H1 (cell line): ENCODE data around the gene EXT2. TPM values are rescaled to one million over a fixed set of nuclear protein-coding genes. Genes with fewer than 3 reads are reported as not detected.

ENCODE experiments used
- CTCF ChIA-PET: fragments of 300-600 bp; sonication (Branson Sonifier 250); formaldehyde crosslinking; loops from one replicate; lab custom pipeline; 2021; ENCODE audit not compliant: partially characterized antibody; lab: Charles Lee
- POLR2A ChIA-PET: fragments of 300-600 bp; sonication (Branson Sonifier 250); formaldehyde crosslinking; loops from one replicate; lab custom pipeline; 2021; ENCODE audit warnings: inconsistent platforms; ENCODE audit not compliant: partially characterized antibody; lab: Charles Lee
- DNase-seq, 2 experiments: peaks; one replicate each; pipeline versions ENCODE4 v3.0.0 to v3.0.0-alpha.2; 2010 to 2022; ENCODE audit warnings: low spot score in 2 of 2, low read depth in 1 of 2, mixed read lengths in 1 of 2
- FAIRE-seq: peaks from 2 replicates; lab custom pipeline; 2011; peaks lifted over from hg19 to GRCh38; lab: Jason Lieb, UNC
- H2AFZ ChIP-seq: 2 replicates; pipeline ENCODE4 v1.8.1; 2012; ENCODE audit warnings: low read length, inconsistent platforms
- H2AK5ac ChIP-seq: 2 replicates; pipeline ENCODE4 v1.6.1; 2013; ENCODE audit warnings: low read depth, low read length
- H2BK120ac ChIP-seq: replicated peaks from 2 replicates; pipeline ENCODE3; 2013; ENCODE audit warnings: low read depth, low read length, inconsistent platforms
- H2BK12ac ChIP-seq: 2 replicates; pipeline ENCODE4 v1.6.1; 2013; ENCODE audit warnings: low read depth, low read length
- H2BK15ac ChIP-seq: 2 replicates; pipeline ENCODE4 v1.6.1; 2013; ENCODE audit warnings: low read length
- H2BK20ac ChIP-seq: 2 replicates; pipeline ENCODE4 v1.6.1; 2013; ENCODE audit warnings: low read length
- H2BK5ac ChIP-seq: 2 replicates; pipeline ENCODE4 v1.6.1; 2013; ENCODE audit warnings: low read depth, low read length
- H3K14ac ChIP-seq: 2 replicates; pipeline ENCODE4 v1.6.1; 2013; ENCODE audit warnings: inconsistent platforms; ENCODE audit not compliant: insufficient read length
- H3K18ac ChIP-seq: 2 replicates; pipeline ENCODE4 v1.6.1; 2013; ENCODE audit warnings: low read length; ENCODE audit errors: extremely low read depth
- H3K23ac ChIP-seq: 2 replicates; pipeline ENCODE4 v1.6.1; 2013; ENCODE audit warnings: inconsistent platforms; ENCODE audit not compliant: insufficient read length
- H3K23me2 ChIP-seq: 2 replicates; pipeline ENCODE4 v1.6.1; 2013; ENCODE audit warnings: low read depth, low read length
- H3K27ac ChIP-seq: 2 replicates; pipeline ENCODE4 v1.6.1; 2011; ENCODE audit warnings: low read depth, low read length, inconsistent platforms
- H3K27me3 ChIP-seq, 4 experiments: replicated peaks in 1 of 4; 1 replicate in 1 of 4; 2 replicates in 3 of 4; pipeline versions ENCODE4 v1.6.1 to v1.8.1; 2011 to 2013; ENCODE audit warnings: low read length in 3 of 4, mild to moderate bottlenecking in 3 of 4, inconsistent platforms in 2 of 4, mixed read lengths in 2 of 4, moderate library complexity in 1 of 4; ENCODE audit not compliant: control insufficient read depth in 3 of 4, insufficient read depth in 3 of 4; ENCODE audit errors: extremely low read depth in 1 of 4
- H3K36me3 ChIP-seq, 4 experiments: 2 replicates each; pipeline versions ENCODE4 v1.6.1 to v1.8.1; 2011 to 2013; ENCODE audit warnings: mild to moderate bottlenecking in 4 of 4, low read length in 3 of 4, moderate library complexity in 2 of 4, control low read depth in 1 of 4, inconsistent platforms in 1 of 4; ENCODE audit not compliant: insufficient read depth in 4 of 4, control insufficient read depth in 2 of 4
- H3K4ac ChIP-seq: replicated peaks from 2 replicates; pipeline ENCODE3; 2013; ENCODE audit warnings: low read length, low read depth, mixed read lengths, inconsistent platforms; ENCODE audit not compliant: insufficient read length
- H3K4me1 ChIP-seq, 4 experiments: replicated peaks in 1 of 4; 1 replicate in 1 of 4; 2 replicates in 3 of 4; pipeline versions ENCODE4 v1.6.1 to v1.8.1; 2011 to 2013; ENCODE audit warnings: low read length in 3 of 4, inconsistent platforms in 2 of 4, mixed read lengths in 1 of 4; ENCODE audit not compliant: insufficient read depth in 4 of 4, control insufficient read depth in 3 of 4
- H3K4me2 ChIP-seq, 2 experiments: 2 replicates each; pipeline versions ENCODE4 v1.6.1 to v1.8.1; 2011 to 2013; ENCODE audit warnings: low read depth in 2 of 2, low read length in 2 of 2, control low read depth in 1 of 2, inconsistent platforms in 1 of 2, mild to moderate bottlenecking in 1 of 2; ENCODE audit not compliant: insufficient read depth in 1 of 2
- H3K4me3 ChIP-seq, 4 experiments: fragments of 200-600, 300-600 bp in 1 of 4; sonication (generic), shearing (Covaris generic), sonication (Bioruptor Twin) in 1 of 4; 2 replicates each; pipeline versions ENCODE4 v1.5.1 to v1.8.1; 2011 to 2016; ENCODE audit warnings: low read length in 4 of 4, low read depth in 3 of 4, control low read depth in 2 of 4, inconsistent platforms in 2 of 4, mild to moderate bottlenecking in 2 of 4, mixed read lengths in 1 of 4, moderate library complexity in 1 of 4; ENCODE audit not compliant: insufficient read depth in 2 of 4; ENCODE audit errors: extremely low read depth in 1 of 4
- H3K56ac ChIP-seq: replicated peaks from 2 replicates; pipeline ENCODE3; 2013; ENCODE audit warnings: low read depth, mild to moderate bottlenecking, mixed read lengths, low read length, inconsistent platforms; ENCODE audit not compliant: insufficient read length
- H3K79me1 ChIP-seq: 2 replicates; pipeline ENCODE4 v1.6.1; 2013; ENCODE audit warnings: low read depth, low read length, control low read depth
- H3K79me2 ChIP-seq, 2 experiments: 2 replicates each; pipeline versions ENCODE4 v1.6.1 to v1.8.1; 2012 to 2013; ENCODE audit warnings: low read length in 2 of 2, mild to moderate bottlenecking in 2 of 2, inconsistent platforms in 1 of 2; ENCODE audit not compliant: insufficient read depth in 2 of 2, control insufficient read depth in 1 of 2
- H3K9ac ChIP-seq, 4 experiments: replicated peaks in 1 of 4; 1 replicate in 1 of 4; 2 replicates in 3 of 4; pipeline versions ENCODE4 v1.6.1 to v1.8.1; 2011 to 2013; ENCODE audit warnings: low read depth in 3 of 4, low read length in 3 of 4, control low read depth in 2 of 4, mild to moderate bottlenecking in 2 of 4, moderate library complexity in 2 of 4, inconsistent platforms in 1 of 4; ENCODE audit errors: extremely low read depth in 1 of 4
- H3K9me3 ChIP-seq, 2 experiments: 2 replicates each; pipeline versions ENCODE4 v1.6.1 to v1.8.1; 2012 to 2013; ENCODE audit warnings: mild to moderate bottlenecking in 2 of 2, moderate library complexity in 2 of 2, control low read depth in 1 of 2, inconsistent platforms in 1 of 2, low read depth in 1 of 2, low read length in 1 of 2, mixed read lengths in 1 of 2; ENCODE audit not compliant: insufficient read depth in 2 of 2
- H4K20me1 ChIP-seq, 2 experiments: replicated peaks in 1 of 2; 2 replicates each; pipeline versions ENCODE3 to v1.8.1; 2011 to 2013; ENCODE audit warnings: inconsistent platforms in 2 of 2, low read length in 2 of 2, mild to moderate bottlenecking in 1 of 2; ENCODE audit not compliant: insufficient read depth in 2 of 2, control insufficient read depth in 1 of 2
- H4K5ac ChIP-seq: 2 replicates; pipeline ENCODE4 v1.6.1; 2013; ENCODE audit warnings: low read length, low read depth, mixed read lengths, inconsistent platforms; ENCODE audit not compliant: insufficient read length
- H4K8ac ChIP-seq: 2 replicates; pipeline ENCODE4 v1.8.0; 2013; ENCODE audit warnings: mild to moderate bottlenecking, moderate library complexity, low read length, inconsistent platforms; ENCODE audit not compliant: insufficient read depth; ENCODE audit errors: extremely low read depth
- H4K91ac ChIP-seq: replicated peaks from 2 replicates; pipeline ENCODE3; 2013; ENCODE audit warnings: low read length, mixed read lengths, inconsistent platforms; ENCODE audit not compliant: insufficient read length
- ASH2L ChIP-seq: fragments of 200-600, 300-600 bp; sonication (generic); IDR thresholded peaks from one replicate; pipeline ENCODE4 v1.7.1; 2017; ENCODE audit warnings: low read length
- E2F6 ChIP-seq: IDR thresholded peaks from 2 replicates; pipeline ENCODE4 v1.6.1; 2012; ENCODE audit warnings: inconsistent platforms
- GTF2F1 ChIP-seq: IDR thresholded peaks from 2 replicates; pipeline ENCODE4 v1.6.1; 2012; ENCODE audit warnings: low read depth, low read length, improper control_type of control experiment, borderline replicate concordance
- MAFK ChIP-seq: IDR thresholded peaks from 2 replicates; pipeline ENCODE4 v1.6.1; 2012; ENCODE audit warnings: low read depth, mild to moderate bottlenecking, improper control_type of control experiment, low read length
- SIRT6 ChIP-seq: IDR thresholded peaks from one replicate; pipeline ENCODE4 v1.7.1; 2012; ENCODE audit warnings: low read length, inconsistent platforms
- SIX5 ChIP-seq: IDR thresholded peaks from 2 replicates; pipeline ENCODE4 v1.6.1; 2011; ENCODE audit warnings: mild to moderate bottlenecking, low read depth, low read length
- SP1 ChIP-seq: IDR thresholded peaks from 2 replicates; pipeline ENCODE4 v1.6.1; 2011; ENCODE audit warnings: low read depth, low read length
- USF2 ChIP-seq: IDR thresholded peaks from 2 replicates; pipeline ENCODE4 v1.6.1; 2011; ENCODE audit warnings: low read length, improper control_type of control experiment
- ZNF274 ChIP-seq: IDR thresholded peaks from 2 replicates; pipeline ENCODE4 v1.7.0; 2012; ENCODE audit warnings: low read length, borderline replicate concordance; ENCODE audit errors: extremely low read depth
- WGBS, 2 experiments: shearing (Covaris generic) in 1 of 2; methylation state at CpG; one replicate each; pipeline versions ENCODE4 v1.1.6 to v1.1.7; 2013 to 2015; ENCODE audit warnings: low lambda C conversion rate in 2 of 2, mixed read lengths in 2 of 2, inconsistent platforms in 1 of 2, low coverage in 1 of 2, missing lambda C conversion rate in 1 of 2; ENCODE audit not compliant: insufficient replicate concordance in 2 of 2, insufficient coverage in 1 of 2, insufficient read length in 1 of 2; ENCODE audit errors: extremely low coverage in 1 of 2, missing lambda C conversion rate in 1 of 2; 5-methylcytosine and 5-hydroxymethylcytosine counted together
- polyA plus RNA-seq, 7 experiments: library from polyadenylated mRNA; depleted of rRNA in 3 of 7; stranded (reverse) in 5 of 7; unstranded in 2 of 7; fragments of >200 nt in 5 of 7; fragments of 200-250 nt in 2 of 7; gene quantifications; 1 replicate in 5 of 7; 2 replicates in 1 of 7; 4 replicates in 1 of 7; pipeline versions ENCODE4 v1.2.1 to v1.2.3, GENCODE V29; 2011 to 2013; ENCODE audit warnings: missing spikeins in 2 of 7, mixed read lengths in 2 of 7
- total RNA-seq: library from RNA; stranded (reverse); fragmentation: NEBNext Ultra II Directional; extraction: Animal tissue kit (Norgen Biotek cat#: 25700); gene quantifications from 2 replicates; pipeline ENCODE4 v1.2.1, GENCODE V29; 2021

The EXT2 gene
- total and polyA plus RNA-seq, 2 of the 8 experiments (the other 6 are each of a cell fraction or from before 2014, with no cell fraction given) = 29.8 to 42.8 TPM

DNA sequence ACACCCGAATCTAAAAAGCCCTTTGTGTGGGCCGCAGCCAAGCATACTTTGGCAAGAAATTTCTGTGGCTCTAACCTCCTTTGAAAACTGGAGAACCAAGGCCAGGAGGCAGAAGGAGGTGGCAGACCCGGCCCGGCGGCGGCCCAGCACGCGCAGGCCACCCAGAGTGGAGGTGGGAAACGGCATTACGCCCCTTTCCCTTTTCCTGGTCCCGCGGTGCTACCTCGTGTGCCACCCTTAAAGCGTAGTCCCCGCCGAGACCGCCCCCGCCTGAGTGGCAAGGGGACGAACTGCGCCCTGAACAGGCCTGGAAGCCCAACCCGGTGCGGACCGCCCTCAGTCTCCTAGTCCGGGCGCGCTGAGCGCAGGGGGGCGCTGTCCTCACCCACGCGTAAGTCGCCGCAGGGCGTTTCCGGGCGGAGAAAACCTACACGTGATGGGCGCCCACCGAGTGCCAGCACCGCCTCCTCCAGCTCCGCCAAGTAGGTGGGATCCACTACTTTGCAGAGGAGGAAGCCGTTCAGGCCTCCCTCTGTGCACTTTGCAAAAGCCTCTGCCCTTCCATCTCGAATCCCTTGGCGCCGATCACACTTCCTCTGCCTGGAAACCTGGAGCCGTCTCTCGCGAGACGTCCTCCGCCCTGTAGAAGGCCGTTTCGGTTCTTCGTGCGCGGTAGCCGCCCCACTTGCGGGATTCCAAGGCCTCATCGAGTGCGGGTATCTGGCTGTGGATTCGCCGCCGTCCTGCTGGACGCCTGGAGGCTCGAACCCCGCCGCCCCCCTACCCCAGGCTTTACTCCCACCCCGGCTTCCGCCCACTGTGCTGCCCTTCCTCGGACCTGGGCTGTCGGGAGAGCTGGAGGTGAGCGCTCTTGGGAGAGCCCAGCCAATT is 29.4 kb upstream of the EXT2 start, which contains the start of gene ACCS:
ACCS (plus strand) TSS at position 430 of the 891 bp plus-strand sequence. CDS start 1,358 bp downstream, outside the sequence.
- ChIA-PET CTCF (interaction anchor here (1.0 to 2.9 kb wide), 6 partner anchors 9 to 118 kb away, joined by 3 to 16 read pairs (median 4); partner anchors contain the start of gene EXT2), POLR2A (interaction anchor here (0.9 to 1.1 kb wide), 3 partner anchors 8 to 31 kb away, joined by 3 to 4 read pairs (median 3); no protein-coding TSS in a partner anchor)
- Histone ChIP-seq H3K79me1 (no peaks in the 10 kb centered on the region), H2BK20ac (0 out of 2 replicates have a peak within 1 kb of the TSS, but pooled peaks have one; percentile 80), H3K4me3 (peak within 1 kb of the TSS; percentile 38 to 68 (median 58)), H3K23ac (no peak within 1 kb of the TSS), H3K4me2 (peak within 1 kb of the TSS; percentile 51 to 78), H3K27ac (peak within 1 kb of the TSS; percentile 65), H3K56ac (peak within 1 kb of the TSS; percentile 74), H4K5ac (peak within 1 kb of the TSS; percentile 74), H2BK15ac (peak within 1 kb of the TSS; percentile 81), H3K23me2 (peaks cover 9% of the 10 kb centered on the region), H3K9ac (peak within 1 kb of the TSS in 2 of 4 experiments; percentile 54 to 65; a peak in 5 of 7 replicates), H3K14ac (no peak within 1 kb of the TSS), H3K79me2 (no peaks in the 10 kb centered on the region), H3K27me3 (peaks cover 0 to 4% (median 2%) of the 10 kb centered on the region in 4 experiments; a peak in 3 of 7 replicates), H2BK12ac (peak within 1 kb of the TSS; percentile 80; the same call in 1 of the 2 replicates), H4K91ac (peak within 1 kb of the TSS; percentile 97), H3K4me1 (peaks cover 2 to 7% (median 4%) of the 10 kb centered on the region in 4 experiments), H3K36me3 (no peaks in the 10 kb centered on the region), H2BK120ac (no peak within 1 kb of the TSS), H3K4ac (peak within 1 kb of the TSS; percentile 88), H3K9me3 (no peaks in the 10 kb centered on the region; a peak in 1 of 4 replicates), H4K8ac (peak within 1 kb of the TSS; percentile 88), H3K18ac (peak within 1 kb of the TSS; percentile 95), H2AFZ (peak within 1 kb of the TSS; percentile 86), H2AK5ac (no peak within 1 kb of the TSS), H4K20me1 (no peaks in the 10 kb centered on the region), H2BK5ac (peak within 1 kb of the TSS; percentile 87; the same call in 1 of the 2 replicates)
- DNase-seq (peak; percentile 85 to 92), FAIRE-seq (no peak)
- 2% methylated on average over 60 of the region's 70 CpGs; no CpG with 5 or more reads in 1 of the 2 experiments for WGBS, 2 experiments
- TF ChIP-seq SIRT6 = no peak
- 0 out of 2 replicates have a peak, but pooled peaks have one; percentile 18 for TF ChIP-seq SP1
- peak; percentile 65 for TF ChIP-seq E2F6
- TF ChIP-seq SIX5 = no peak
- no peak; the same call in 1 of the 2 replicates for TF ChIP-seq GTF2F1
- peak; percentile 52 for TF ChIP-seq ASH2L
- TF ChIP-seq USF2 = peak; percentile 75
- no peak for TF ChIP-seq ZNF274
- no peak for TF ChIP-seq MAFK
